K562 (cell line): ENCODE data around the gene CNOT6L. TPM values are rescaled to one million over a fixed set of nuclear protein-coding genes. Genes with fewer than 3 reads are reported as not detected.

Experiments
- ATAC-seq: fragments of 200-7000 bp; cut with Tn5 transposase; 3 replicates; pipeline ENCODE4 v1.9.1; 2020; ENCODE audit warnings: moderate library complexity
- BruUV-seq: library from RNA; stranded (reverse); fragments of 400-500 nt; replicated peaks from 2 replicates; lab custom pipeline; 2021; lab: Mats Ljungman, UMichigan
- CTCF ChIA-PET: fragments of 300-600 bp; formaldehyde crosslinking; extraction: SDS; loops from one replicate; lab custom pipeline; 2021; ENCODE audit warnings: low intra/inter-chr PET ratio; lab: Yijun Ruan, JAX
- POLR2A ChIA-PET: fragments of 300-600, 350-650 bp; sonication (Branson Sonifier 250); formaldehyde crosslinking; extraction: SDS; loops from one replicate; lab custom pipeline; 2021; ENCODE audit warnings: antibody characterized with exemption, inconsistent platforms; lab: Yijun Ruan, JAX
- DNase-seq, 4 experiments: peaks; one replicate each; pipeline versions ENCODE4 v3.0.0 to v3.0.0-alpha.2; 2011 to 2018; ENCODE audit warnings: low spot score in 3 of 4, mixed read lengths in 3 of 4; ENCODE audit errors: extremely low read depth in 1 of 4
- FAIRE-seq: peaks from 2 replicates; lab custom pipeline; 2011; peaks lifted over from hg19 to GRCh38; lab: Jason Lieb, UNC
- H2AFZ ChIP-seq: 2 replicates; pipeline ENCODE4 v1.6.0; 2011; ENCODE audit warnings: low read depth, low read length, control low read depth, inconsistent platforms
- H3K27ac ChIP-seq: fragments of 200-600 bp; 3 replicates; pipeline ENCODE4 v1.8.0; 2011; ENCODE audit warnings: low read depth, mild to moderate bottlenecking, control low read depth, inconsistent platforms, low read length, moderate library complexity, mixed read lengths; ENCODE audit errors: extremely low read depth
- H3K27me3 ChIP-seq, 2 experiments: fragments of 300-600 bp in 1 of 2; 2 replicates in 1 of 2; 3 replicates in 1 of 2; pipeline versions ENCODE4 v1.6.0 to v1.8.0; 2011; ENCODE audit warnings: inconsistent platforms in 2 of 2, low read length in 2 of 2, mild to moderate bottlenecking in 1 of 2, mixed read lengths in 1 of 2, moderate library complexity in 1 of 2; ENCODE audit not compliant: control insufficient read depth in 2 of 2, insufficient read depth in 2 of 2
- H3K36me3 ChIP-seq: fragments of 300-600 bp; 3 replicates; pipeline ENCODE4 v1.8.0; 2011; ENCODE audit warnings: mild to moderate bottlenecking, low read length, inconsistent platforms; ENCODE audit not compliant: control insufficient read depth, insufficient read depth
- H3K4me1 ChIP-seq, 2 experiments: fragments of 200-600 bp in 1 of 2; replicated peaks in 1 of 2; 2 replicates in 1 of 2; 3 replicates in 1 of 2; pipeline versions ENCODE4 v1.5.1 to v1.8.0; 2011; ENCODE audit warnings: inconsistent platforms in 2 of 2, low read length in 2 of 2, mild to moderate bottlenecking in 1 of 2, mixed read lengths in 1 of 2, moderate library complexity in 1 of 2; ENCODE audit not compliant: control insufficient read depth in 2 of 2, insufficient read depth in 2 of 2
- H3K4me2 ChIP-seq: 2 replicates; pipeline ENCODE4 v1.6.1; 2011; ENCODE audit warnings: low read length, control low read depth, inconsistent platforms, mixed read lengths; ENCODE audit not compliant: insufficient read depth
- H3K4me3 ChIP-seq: fragments of 200-600 bp; sonication (generic), shearing (Covaris generic); 2 replicates; pipeline ENCODE4 v1.5.1; 2016; ENCODE audit warnings: control low read depth, inconsistent platforms
- H3K79me2 ChIP-seq: fragments of 200-600 bp; 3 replicates; pipeline ENCODE4 v1.8.0; 2011; ENCODE audit warnings: low read length, inconsistent platforms; ENCODE audit not compliant: control insufficient read depth, insufficient read depth
- H3K9ac ChIP-seq, 2 experiments: 2 replicates each; pipeline versions ENCODE4 v1.6.0 to v1.6.1; 2011; ENCODE audit warnings: low read depth in 2 of 2, low read length in 2 of 2, control low read depth in 1 of 2, inconsistent platforms in 1 of 2, mild to moderate bottlenecking in 1 of 2, mixed read lengths in 1 of 2; ENCODE audit not compliant: insufficient read depth in 1 of 2
- H3K9me1 ChIP-seq: one replicate; pipeline ENCODE4 v1.6.0; 2011; ENCODE audit warnings: inconsistent platforms, mild to moderate bottlenecking, low read length, moderate library complexity; ENCODE audit not compliant: control insufficient read depth, insufficient read depth
- H3K9me3 ChIP-seq: replicated peaks from 2 replicates; pipeline ENCODE4 v1.5.1; 2011; ENCODE audit warnings: low read depth, low read length, inconsistent platforms; ENCODE audit not compliant: control insufficient read depth, insufficient read depth
- H4K20me1 ChIP-seq: replicated peaks from 2 replicates; pipeline ENCODE4 v1.6.1; 2011; ENCODE audit warnings: low read length, inconsistent platforms, mixed read lengths; ENCODE audit not compliant: control insufficient read depth, insufficient read depth
- CBX8 ChIP-seq: fragments of 200-600 bp; sonication (generic); IDR thresholded peaks from 2 replicates; pipeline ENCODE4 v1.6.1; 2012; ENCODE audit warnings: borderline replicate concordance, mixed run types, low read depth, mild to moderate bottlenecking, moderate library complexity, mixed read lengths, low read length, control low read depth, inconsistent platforms; ENCODE audit not compliant: poor library complexity, severe bottlenecking; ENCODE audit errors: extremely low read depth
- MEF2D ChIP-seq: conservative IDR thresholded peaks from 2 replicates; pipeline ENCODE4 v1.6.1; 2016; ENCODE audit warnings: low read depth, missing genetic modification characterization, missing compliant biosample characterization
- RBM14 ChIP-seq: fragments of 200-400 bp; formaldehyde crosslinking; IDR thresholded peaks from 2 replicates; pipeline ENCODE4 v1.6.1; 2018; ENCODE audit warnings: low read depth, mild to moderate bottlenecking, low read length, moderate library complexity, borderline replicate concordance; ENCODE audit not compliant: insufficient read depth
- RNF2 ChIP-seq: sonication (generic); IDR thresholded peaks from 2 replicates; pipeline ENCODE4 v1.6.1; 2016
- THAP12 ChIP-seq: fragments of 250-450 bp; sonication (Bioruptor Pico); IDR thresholded peaks from 2 replicates; pipeline ENCODE4 v1.9.0; 2021; ENCODE audit warnings: mild to moderate bottlenecking, inconsistent platforms
- ZFX ChIP-seq: sonication (generic); formaldehyde crosslinking; IDR thresholded peaks from 2 replicates; pipeline ENCODE4 v1.8.0; 2022; ENCODE audit warnings: mild to moderate bottlenecking, missing genetic modification reagents, moderate library complexity
- ZNF140 ChIP-seq: fragments of 250-450 bp; sonication (Bioruptor Pico); IDR thresholded peaks from 2 replicates; pipeline ENCODE4 v1.8.0; 2021; ENCODE audit warnings: moderate library complexity, mild to moderate bottlenecking, inconsistent platforms
- ZNF311 ChIP-seq: fragments of 250-450 bp; sonication (Bioruptor Pico); IDR thresholded peaks from 2 replicates; pipeline ENCODE4 v1.4.0; 2020; ENCODE audit warnings: mild to moderate bottlenecking, moderate library complexity
- ZNF584 ChIP-seq: fragments of 200-800 bp; sonication (Bioruptor generic); IDR thresholded peaks from 2 replicates; pipeline ENCODE4 v1.6.1; 2016; ENCODE audit warnings: low read depth, mild to moderate bottlenecking, missing genetic modification characterization, missing compliant biosample characterization
- WGBS: fragments of 100-300 bp; shearing (Covaris generic); methylation state at CpG from one replicate; pipeline ENCODE4 v1.1.6; 2016; ENCODE audit warnings: low coverage, mixed read lengths; ENCODE audit not compliant: insufficient coverage; ENCODE audit errors: missing lambda C conversion rate; 5-methylcytosine and 5-hydroxymethylcytosine counted together
- in situ Hi-C: fragments of 300-500 bp; cut with MboI; formaldehyde crosslinking; loops from 4 replicates; pipeline ENCODE4 v1.15.0; 2018; ENCODE audit warnings: inconsistent platforms, mixed read lengths
- intact Hi-C: fragments of 100-400 bp; cut with micrococcal nuclease; formaldehyde crosslinking; loops from 2 replicates; pipeline ENCODE4 v1.14.2; 2022
- polyA plus RNA-seq, 8 experiments: library from polyadenylated mRNA; depleted of rRNA in 4 of 8; stranded (reverse) in 5 of 8; unstranded in 3 of 8; fragments of >200 nt; fragmentation: Nextera tagmentation in 2 of 8; fragmentation: Illumina TruSeq in 1 of 8; extraction: Ambion mirVana in 2 of 8; extraction: Trizol in 1 of 8; gene quantifications; 2 replicates each; pipeline versions ENCODE4 v1.2.1 to v1.2.3, GENCODE V29; 2011 to 2014; ENCODE audit warnings: inconsistent platforms in 1 of 8, missing spikeins in 1 of 8
- total RNA-seq, 7 experiments: library from RNA; depleted of rRNA in 6 of 7; stranded (reverse); fragments of >200 nt in 6 of 7; fragmentation: Illumina TruSeq in 2 of 7; extraction: Trizol in 2 of 7; gene quantifications; 2 replicates each; pipeline versions ENCODE4 v1.2.1 to v1.2.3, GENCODE V29; 2011 to 2021; ENCODE audit warnings: low replicate concordance in 1 of 7
- TF ChIP-seq, protein P1 (sequence below), 2 experiments: fragments of 450-650 bp in 1 of 2; sonication (generic) in 1 of 2; formaldehyde crosslinking in 1 of 2; IDR thresholded peaks in 1 of 2; conservative IDR thresholded peaks in 1 of 2; 2 replicates each; pipeline versions ENCODE4 v1.6.1 to v1.8.1; 2016 to 2023; ENCODE audit warnings: mild to moderate bottlenecking in 2 of 2, moderate library complexity in 2 of 2, inconsistent platforms in 1 of 2, missing genetic modification reagents in 1 of 2

Gene CNOT6L
- total and polyA plus RNA-seq, 9 of the 15 experiments (the other 6 are each of a cell fraction or from before 2014, with no cell fraction given): 3.7 to 27.9 (median 6.5) TPM

DNA sequence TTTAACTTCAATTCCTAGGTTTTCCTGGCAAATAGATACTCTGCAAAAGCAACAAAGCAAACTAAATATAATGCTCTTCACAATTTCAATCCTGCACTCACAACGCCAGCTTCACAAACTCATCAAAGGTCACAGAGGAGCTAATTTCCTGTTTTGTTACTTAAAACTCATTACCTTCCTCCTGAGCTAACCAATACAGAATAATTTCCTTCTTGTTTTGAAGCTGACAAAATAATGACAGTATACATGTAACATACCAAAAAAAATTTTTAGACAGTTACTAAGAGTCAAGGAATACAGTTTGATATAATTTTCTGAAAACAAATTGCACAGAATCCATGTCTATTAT is 17.9 kb downstream of the CNOT6L start:
- H3K27me3 ChIP-seq: no peaks in the 10 kb centered on the region
- ChIA-PET CTCF (no interaction called here), POLR2A (interaction anchor here (1.0 to 1.7 kb wide), 4 partner anchors 9 to 61 kb away, joined by 4 to 7 read pairs (median 4); partner anchors contain the start of gene MRPL1)
- intact Hi-C loops: no loop called here
- WGBS: 44% methylated on average over 1 of the region's 1 CpG
- H3K9ac ChIP-seq: peak overlapping the region in 1 of 2 experiments; percentile 23; a peak in 1 of 4 replicates
- H3K4me2 ChIP-seq: peak overlapping the region; percentile 16; the same call in 1 of the 2 replicates
- FAIRE-seq: no peak
- H3K27ac ChIP-seq: peak overlapping the region; percentile 51; the same call in 1 of the 3 replicates
- DNase-seq: no peak
- peaks cover 0 to 20% of the 10 kb centered on the region in 2 experiments; a peak in 4 of 5 replicates for H3K4me1 ChIP-seq
- H4K20me1 ChIP-seq: no peaks in the 10 kb centered on the region; the same call in 1 of the 2 replicates
- in situ Hi-C loops: no loop called here
- TF ChIP-seq, protein P1, sequence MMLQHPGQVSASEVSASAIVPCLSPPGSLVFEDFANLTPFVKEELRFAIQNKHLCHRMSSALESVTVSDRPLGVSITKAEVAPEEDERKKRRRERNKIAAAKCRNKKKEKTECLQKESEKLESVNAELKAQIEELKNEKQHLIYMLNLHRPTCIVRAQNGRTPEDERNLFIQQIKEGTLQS (IDR thresholded peaks at IDR 0.05): no peak
- TF ChIP-seq, protein P1 (CRISPR knock-in tag; conservative IDR thresholded peaks at IDR 0.05): no peak
- TF ChIP-seq ZNF311 (CRISPR knock-in tag) (no peak), RNF2 (no peak), ZNF584 (CRISPR knock-in tag) (no peak), ZNF140 (no peak), ZFX (no peak), CBX8 (no peak), MEF2D (tag) (no peak), THAP12 (no peak), RBM14 (no peak)
- TF ChIP-seq, all 486 proteins: peak for 0
- BruUV-seq: no TSS peak
- ATAC-seq: peak; percentile 15; the same call in 2 of the 3 replicates
- H3K79me2 ChIP-seq: peaks cover 87% of the 10 kb centered on the region
- H3K36me3 ChIP-seq: no peaks in the 10 kb centered on the region; the same call in 2 of the 3 replicates
- H2AFZ ChIP-seq: peak overlapping the region; percentile 9; the same call in 1 of the 2 replicates
- no peak overlapping the region for H3K4me3 ChIP-seq
- H3K9me3 ChIP-seq: no peaks in the 10 kb centered on the region; the same call in 1 of the 2 replicates
- H3K9me1 ChIP-seq: no peaks in the 10 kb centered on the region
